ENCODE results near the gene LCE3C.

- TF ChIP-seq CTCF (IDR thresholded peaks at IDR 0.05; ENCODE audit: insufficient read depth, low read length, poor library complexity, severe bottlenecking): no peak
- no peak for TF ChIP-seq EZH2phosphoT487 (conservative IDR thresholded peaks at IDR 0.05; ENCODE audit: low read length)
Observed at GRCh38 chr1:152582647-152583046, 17.4 kb upstream of the LCE3C start.

Data from SU-DHL-6 (cell line).